Measurements from ENCODE around the gene SND1. TPM values are rescaled to one million over a fixed set of nuclear protein-coding genes. Genes with fewer than 3 reads are reported as not detected.

Gene SND1
- total and polyA plus RNA-seq, 2 donors (not counting 1 experiment from before 2014, with no cell fraction given) = 44.4 to 165 TPM

DNA sequence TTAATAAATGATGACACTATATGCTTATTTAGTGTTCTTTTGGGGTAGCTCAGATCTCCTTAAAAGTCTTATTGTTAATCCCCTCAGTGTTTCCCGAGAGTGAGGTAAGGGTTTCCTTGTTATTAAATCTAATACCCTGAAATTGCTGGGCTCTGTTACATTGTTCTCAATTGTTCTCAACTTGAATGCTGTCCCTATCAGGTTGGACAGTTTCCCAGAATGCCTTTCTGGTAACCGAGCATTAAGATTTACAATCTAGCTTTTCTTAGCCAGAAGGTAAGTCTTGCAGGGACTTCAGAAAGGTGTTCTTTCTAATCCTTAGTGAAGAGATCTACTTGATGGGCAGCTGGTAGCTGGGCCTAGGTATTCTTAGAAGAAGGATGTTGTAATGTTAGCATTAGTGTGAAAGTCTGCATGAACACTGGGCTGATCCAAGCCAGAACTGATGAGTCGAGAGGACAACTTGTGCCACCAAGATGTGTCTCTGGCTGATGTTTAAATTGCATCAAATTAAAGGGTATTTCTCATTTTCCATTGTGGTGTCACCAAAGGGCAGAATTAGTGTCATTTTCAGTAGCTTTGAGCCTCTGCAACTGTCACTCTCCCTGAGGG, 89.9 kb downstream of the SND1 start:
- POLR2A ChIA-PET = no interaction called here
- intact Hi-C loops (cut with micrococcal nuclease) = no loop called here
- H3K4me1 Mint-ChIP-seq = peaks cover 27% of the 10 kb centered on the region

DNA sequence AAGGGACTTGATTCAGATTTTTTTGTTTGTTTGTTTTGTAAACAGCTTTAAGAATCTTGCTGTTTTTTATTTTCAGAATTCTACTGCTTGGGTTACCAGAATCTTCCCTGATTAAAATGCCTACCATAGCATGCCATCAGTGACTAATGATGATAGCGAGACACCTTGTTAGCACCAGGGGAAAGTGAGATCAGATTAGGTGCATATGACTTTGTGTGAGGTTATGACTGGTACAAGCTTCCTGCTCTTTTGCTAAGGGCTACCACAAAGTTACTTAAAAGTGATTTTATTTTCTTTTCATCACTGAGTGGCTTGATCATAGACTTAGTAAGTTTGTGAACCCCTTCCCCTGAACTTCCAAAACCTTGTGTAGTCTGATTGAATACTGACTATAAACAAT, 93.5 kb downstream of the SND1 start:
- no peak for DNase-seq
- no peak overlapping the region for H3K4me2 ChIP-seq (replicated peaks; ENCODE audit: low read depth, low read length, poor library complexity, severe bottlenecking)
- no peaks in the 10 kb centered on the region for H3K36me3 ChIP-seq (replicated peaks in 1 of 2; ENCODE audit: control extremely low read depth in 1 of 2, control insufficient read depth in 1 of 2, extremely low read depth in 1 of 2, insufficient read depth in 2 of 2, low read length in 1 of 2)
- TF ChIP-seq EZH2 (IDR thresholded peaks at IDR 0.05; ENCODE audit: borderline replicate concordance, insufficient read depth, low read depth, low read length, poor library complexity, severe bottlenecking) = no peak
- TF ChIP-seq, protein P1, sequence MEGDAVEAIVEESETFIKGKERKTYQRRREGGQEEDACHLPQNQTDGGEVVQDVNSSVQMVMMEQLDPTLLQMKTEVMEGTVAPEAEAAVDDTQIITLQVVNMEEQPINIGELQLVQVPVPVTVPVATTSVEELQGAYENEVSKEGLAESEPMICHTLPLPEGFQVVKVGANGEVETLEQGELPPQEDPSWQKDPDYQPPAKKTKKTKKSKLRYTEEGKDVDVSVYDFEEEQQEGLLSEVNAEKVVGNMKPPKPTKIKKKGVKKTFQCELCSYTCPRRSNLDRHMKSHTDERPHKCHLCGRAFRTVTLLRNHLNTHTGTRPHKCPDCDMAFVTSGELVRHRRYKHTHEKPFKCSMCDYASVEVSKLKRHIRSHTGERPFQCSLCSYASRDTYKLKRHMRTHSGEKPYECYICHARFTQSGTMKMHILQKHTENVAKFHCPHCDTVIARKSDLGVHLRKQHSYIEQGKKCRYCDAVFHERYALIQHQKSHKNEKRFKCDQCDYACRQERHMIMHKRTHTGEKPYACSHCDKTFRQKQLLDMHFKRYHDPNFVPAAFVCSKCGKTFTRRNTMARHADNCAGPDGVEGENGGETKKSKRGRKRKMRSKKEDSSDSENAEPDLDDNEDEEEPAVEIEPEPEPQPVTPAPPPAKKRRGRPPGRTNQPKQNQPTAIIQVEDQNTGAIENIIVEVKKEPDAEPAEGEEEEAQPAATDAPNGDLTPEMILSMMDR (IDR thresholded peaks at IDR 0.05) = no peak
- CTCF ChIA-PET = no interaction called here
- Mint-ChIP-seq H3K27ac (no peak overlapping the region), H3K9me3 (ENCODE audit: insufficient read depth) (no peaks in the 10 kb centered on the region), H3K27me3 (no peaks in the 10 kb centered on the region), H3K4me1 (peaks cover 15% of the 10 kb centered on the region), H3K4me3 (no peak overlapping the region)
- no peaks in the 10 kb centered on the region for H3K9me3 ChIP-seq (ENCODE audit: control extremely low read depth in 1 of 3, control insufficient read depth in 2 of 3, insufficient read depth in 1 of 3, low read length in 2 of 3)
- H3K9ac ChIP-seq (ENCODE audit: low read length) = no peak overlapping the region
- POLR2A ChIA-PET = no interaction called here
- intact Hi-C loops (cut with micrococcal nuclease) = no loop called here
- H3K27ac ChIP-seq (ENCODE audit: low read length in 2 of 2) = no peak overlapping the region
- peaks cover 38% of the 10 kb centered on the region for H3K79me2 ChIP-seq (ENCODE audit: control insufficient read depth, insufficient read depth, low read length)
- 100% methylated on average over 1 of the region's 1 CpG for WGBS (ENCODE audit: insufficient coverage)
- no peaks in the 10 kb centered on the region for H3K27me3 ChIP-seq (replicated peaks in 1 of 4; ENCODE audit: control extremely low read depth in 1 of 4, control insufficient read depth in 3 of 4, insufficient read depth in 4 of 4, low read length in 3 of 4)
- no peak overlapping the region for H2AFZ ChIP-seq (ENCODE audit: insufficient read depth, low read depth, low read length, poor library complexity, severe bottlenecking)
- H4K20me1 ChIP-seq (ENCODE audit: control insufficient read depth, insufficient read depth, low read length, poor library complexity, severe bottlenecking) = peaks cover 18% of the 10 kb centered on the region
- H3K4me1 ChIP-seq (ENCODE audit: control insufficient read depth in 2 of 2, insufficient read depth in 2 of 2, low read length in 2 of 2) = no peaks in the 10 kb centered on the region
- H3K4me3 ChIP-seq (ENCODE audit: control extremely low read depth in 1 of 5, extremely low read depth in 1 of 5, insufficient read depth in 1 of 5, low read depth in 2 of 5, low read length in 4 of 5) = no peak overlapping the region
- no peak for ATAC-seq (ENCODE audit: low read depth)

More for the DNA sequence above, 89.9 kb downstream of the SND1 start:
- peaks cover 37% of the 10 kb centered on the region for H3K79me2 ChIP-seq (ENCODE audit: control insufficient read depth, insufficient read depth, low read length)
- H3K9me3 ChIP-seq (ENCODE audit: control extremely low read depth in 1 of 3, control insufficient read depth in 2 of 3, insufficient read depth in 1 of 3, low read length in 2 of 3) = no peaks in the 10 kb centered on the region
- H3K4me1 ChIP-seq (ENCODE audit: control insufficient read depth in 2 of 2, insufficient read depth in 2 of 2, low read length in 2 of 2) = peaks cover 7 to 8% of the 10 kb centered on the region in 2 donors
- WGBS (ENCODE audit: insufficient coverage) = 100% methylated on average over 2 of the region's 3 CpGs
- H3K4me3 Mint-ChIP-seq = no peak overlapping the region
- peaks cover 26% of the 10 kb centered on the region for H4K20me1 ChIP-seq (ENCODE audit: control insufficient read depth, insufficient read depth, low read length, poor library complexity, severe bottlenecking)
- H3K27me3 Mint-ChIP-seq = no peaks in the 10 kb centered on the region
- TF ChIP-seq, protein P1 (IDR thresholded peaks at IDR 0.05) = no peak
- no peak for TF ChIP-seq EZH2 (IDR thresholded peaks at IDR 0.05; ENCODE audit: borderline replicate concordance, insufficient read depth, low read depth, low read length, poor library complexity, severe bottlenecking)
- H3K9me3 Mint-ChIP-seq (ENCODE audit: insufficient read depth) = no peaks in the 10 kb centered on the region
- H3K27ac Mint-ChIP-seq = no peak overlapping the region
- H3K4me3 ChIP-seq (ENCODE audit: control extremely low read depth in 1 of 5, extremely low read depth in 1 of 5, insufficient read depth in 1 of 5, low read depth in 2 of 5, low read length in 4 of 5) = no peak overlapping the region
- no peak overlapping the region for H3K9ac ChIP-seq (ENCODE audit: low read length)
- H3K4me2 ChIP-seq (replicated peaks; ENCODE audit: low read depth, low read length, poor library complexity, severe bottlenecking) = no peak overlapping the region
- H3K27ac ChIP-seq (ENCODE audit: low read length in 2 of 2) = no peak overlapping the region
- H3K36me3 ChIP-seq (replicated peaks in 1 of 2; ENCODE audit: control extremely low read depth in 1 of 2, control insufficient read depth in 1 of 2, extremely low read depth in 1 of 2, insufficient read depth in 2 of 2, low read length in 1 of 2) = peaks cover 0 to 10% of the 10 kb centered on the region in 2 experiments
- DNase-seq (no peak), ATAC-seq (ENCODE audit: low read depth) (no peak)
- H2AFZ ChIP-seq (ENCODE audit: insufficient read depth, low read depth, low read length, poor library complexity, severe bottlenecking) = no peak overlapping the region
- no peaks in the 10 kb centered on the region for H3K27me3 ChIP-seq (replicated peaks in 1 of 4; ENCODE audit: control extremely low read depth in 1 of 4, control insufficient read depth in 3 of 4, insufficient read depth in 4 of 4, low read length in 3 of 4)
- CTCF ChIA-PET = no interaction called here

All from B cell (primary cell).